Measurements from ENCODE around the gene HRH2. TPM values are rescaled to one million over a fixed set of nuclear protein-coding genes. Genes with fewer than 3 reads are reported as not detected.

HRH2 gene
- total and polyA plus RNA-seq, 3 donors from 2014 or later, result 0.47 to 1.4 (median 1.3) TPM

DNA sequence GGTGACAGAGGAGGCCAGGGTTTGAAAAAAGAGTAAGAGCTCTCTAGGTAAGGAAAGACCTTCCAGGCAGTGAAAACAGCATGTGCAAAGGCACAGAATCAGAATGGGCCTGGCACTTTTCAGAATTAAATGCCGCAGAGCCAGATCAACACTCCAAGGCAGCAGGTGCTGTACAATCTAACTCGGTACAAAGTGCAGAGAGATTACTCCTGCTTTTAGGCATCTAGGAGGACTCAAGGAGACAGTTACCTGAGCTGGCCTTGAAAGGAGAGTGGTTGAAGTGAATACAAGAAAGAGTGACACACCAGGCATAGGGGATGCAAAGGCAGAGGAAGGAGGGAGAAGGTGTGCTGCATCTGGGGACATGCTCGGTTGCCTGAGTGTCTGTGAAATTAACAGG lies 21.5 kb downstream of the HRH2 start:
- intact Hi-C loops (cut with DNase I; ENCODE audit: low total_unique reads), result no loop called here
- TF ChIP-seq CTCF (IDR thresholded peaks at IDR 0.05), result no peak
- TF ChIP-seq POLR2A (IDR thresholded peaks at IDR 0.05), result no peak
- Histone ChIP-seq H3K36me3 (ENCODE audit: low read depth, missing control alignments) (no peaks in the 10 kb centered on the region), H3K27me3 (no peaks in the 10 kb centered on the region), H3K4me3 (no peak overlapping the region), H3K4me1 (no peaks in the 10 kb centered on the region), H3K9me3 (no peaks in the 10 kb centered on the region), H3K27ac (no peak overlapping the region)
- WGBS, 2 donors, result 77 to 83% methylated on average over 3 of the region's 3 CpGs
- no peak for DNase-seq

DNA sequence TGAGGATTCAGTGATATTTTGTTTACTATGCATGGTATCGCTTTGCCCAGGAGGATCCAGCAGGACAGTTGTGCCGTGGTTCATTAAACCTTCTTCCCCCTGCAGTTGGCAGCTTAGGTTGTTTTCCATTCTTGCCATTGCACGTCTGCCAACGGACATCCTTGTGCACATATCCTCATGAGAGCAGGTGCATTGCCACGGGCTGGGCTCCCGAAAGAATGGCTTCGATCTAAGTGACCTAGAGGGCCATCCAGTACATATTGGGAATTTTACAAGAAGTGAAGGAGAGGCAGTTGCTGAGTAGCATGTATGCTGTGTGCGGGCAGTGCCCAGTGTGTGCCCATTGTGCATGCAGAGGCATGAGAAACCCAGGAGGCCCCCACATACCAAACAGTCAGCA lies 22.1 kb downstream of the HRH2 start:
- intact Hi-C loops (cut with DNase I; ENCODE audit: low total_unique reads), result no loop called here

DNA sequence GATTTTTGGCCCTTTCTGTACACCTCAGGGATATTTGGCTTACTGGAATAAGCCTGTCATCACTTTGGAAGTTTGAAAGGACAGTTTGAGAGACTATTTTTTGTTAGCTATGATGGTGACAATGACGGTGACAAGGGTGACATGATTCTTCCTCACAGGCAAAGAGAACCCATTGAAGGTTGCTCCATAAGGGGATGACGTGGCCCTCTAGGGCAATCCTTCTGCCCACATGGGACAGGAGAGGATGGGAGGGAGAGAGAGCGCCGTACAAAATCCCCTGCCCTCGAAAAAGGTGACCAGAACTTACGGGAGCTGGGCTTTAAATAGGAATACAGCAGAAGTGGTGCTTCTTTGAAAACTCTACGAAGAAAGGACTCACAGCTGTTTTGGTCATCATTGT lies 22.6 kb downstream of the HRH2 start:
- Histone ChIP-seq H3K4me1 (no peaks in the 10 kb centered on the region), H3K4me3 (no peak overlapping the region), H3K27me3 (no peaks in the 10 kb centered on the region), H3K9me3 (no peaks in the 10 kb centered on the region), H3K27ac (no peak overlapping the region), H3K36me3 (ENCODE audit: low read depth, missing control alignments) (no peaks in the 10 kb centered on the region)
- no peak for DNase-seq
- intact Hi-C loops (cut with DNase I; ENCODE audit: low total_unique reads), result no loop called here
- TF ChIP-seq CTCF (IDR thresholded peaks at IDR 0.05), result no peak
- TF ChIP-seq POLR2A (IDR thresholded peaks at IDR 0.05), result no peak
- WGBS, 2 donors, result 83 to 87% methylated on average over 7 of the region's 7 CpGs

More for the DNA sequence above, 22.1 kb downstream of the HRH2 start:
- 81 to 84% methylated on average over 8 of the region's 8 CpGs for WGBS, 2 donors
- Histone ChIP-seq H3K4me3 (no peak overlapping the region), H3K27ac (no peak overlapping the region), H3K27me3 (no peaks in the 10 kb centered on the region), H3K4me1 (no peaks in the 10 kb centered on the region), H3K36me3 (ENCODE audit: low read depth, missing control alignments) (no peaks in the 10 kb centered on the region), H3K9me3 (no peaks in the 10 kb centered on the region)
- TF ChIP-seq POLR2A (IDR thresholded peaks at IDR 0.05) (no peak), CTCF (IDR thresholded peaks at IDR 0.05) (no peak)
- DNase-seq, result no peak

DNA sequence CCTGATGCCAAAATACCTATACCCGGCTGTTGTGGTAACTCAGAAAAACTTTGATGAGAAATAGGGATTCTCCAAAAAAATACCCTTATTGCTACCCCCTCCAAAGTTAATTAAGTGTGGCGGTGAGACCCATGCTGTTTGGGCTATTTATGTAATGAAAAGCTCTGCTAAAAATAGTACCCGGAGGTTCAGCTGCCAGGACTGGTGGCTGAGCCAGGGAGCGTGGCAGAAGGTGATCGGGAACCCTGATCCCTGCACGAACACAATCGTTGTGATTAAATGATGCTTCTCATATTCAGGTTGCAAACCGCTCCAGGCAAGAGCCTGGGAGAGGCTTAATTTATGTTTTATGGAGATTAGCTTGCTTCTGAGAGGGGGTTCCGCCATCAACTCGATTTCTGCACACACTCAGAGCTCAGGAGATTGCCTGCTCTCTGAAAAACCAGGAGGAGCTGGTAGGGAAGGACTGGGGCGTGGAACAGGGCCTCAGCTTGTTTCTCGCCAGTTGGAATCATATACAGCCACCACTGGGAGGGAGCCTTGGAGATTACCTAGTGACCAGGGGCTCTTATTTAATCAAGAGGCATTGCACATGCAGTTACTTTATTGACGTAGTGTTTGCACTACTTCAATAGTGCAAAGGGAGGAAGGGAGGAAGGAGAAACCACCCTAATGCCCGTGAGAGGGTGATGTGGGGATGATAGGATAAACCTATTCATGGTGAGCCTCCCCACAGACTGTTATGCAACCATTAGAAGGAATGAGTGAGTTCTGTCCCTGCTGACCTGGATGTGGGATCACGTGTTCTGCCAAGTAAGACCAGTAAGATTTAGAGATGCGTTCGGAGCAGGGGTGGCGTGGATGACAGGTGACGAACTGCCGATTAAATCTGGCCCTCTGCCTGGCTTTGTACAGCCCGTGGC lies 23.4 kb downstream of the HRH2 start:
- intact Hi-C loops (cut with DNase I; ENCODE audit: low total_unique reads), result no loop called here

More for the DNA sequence above, 23.4 kb downstream of the HRH2 start:
- no peaks in the 10 kb centered on the region for H3K9me3 ChIP-seq
- no peaks in the 10 kb centered on the region for H3K27me3 ChIP-seq
- H3K4me1 ChIP-seq, result no peaks in the 10 kb centered on the region
- TF ChIP-seq POLR2A (IDR thresholded peaks at IDR 0.05), result no peak
- no peak for TF ChIP-seq CTCF (IDR thresholded peaks at IDR 0.05)
- 65 to 71% methylated on average over 21 of the region's 21 CpGs for WGBS, 2 donors
- no peak overlapping the region for H3K27ac ChIP-seq
- no peak for DNase-seq
- no peak overlapping the region for H3K4me3 ChIP-seq
- H3K36me3 ChIP-seq (ENCODE audit: low read depth, missing control alignments), result no peaks in the 10 kb centered on the region
